ENCODE measurements around the gene NTM.

NTM gene

GRCh38 chr11:132126973-132127899, 756.8 kb downstream of the NTM start:
- DNase-seq, result no peak

- DNase-seq, result no peak
Observed at GRCh38 chr11:132127900-132128288, 757.5 kb downstream of the NTM start.

GRCh38 chr11:132131047-132131446, 760.6 kb downstream of the NTM start:
- DNase-seq, result no peak

- DNase-seq, result no peak
Observed at GRCh38 chr11:132131961-132132360, 761.5 kb downstream of the NTM start.

DNA sequence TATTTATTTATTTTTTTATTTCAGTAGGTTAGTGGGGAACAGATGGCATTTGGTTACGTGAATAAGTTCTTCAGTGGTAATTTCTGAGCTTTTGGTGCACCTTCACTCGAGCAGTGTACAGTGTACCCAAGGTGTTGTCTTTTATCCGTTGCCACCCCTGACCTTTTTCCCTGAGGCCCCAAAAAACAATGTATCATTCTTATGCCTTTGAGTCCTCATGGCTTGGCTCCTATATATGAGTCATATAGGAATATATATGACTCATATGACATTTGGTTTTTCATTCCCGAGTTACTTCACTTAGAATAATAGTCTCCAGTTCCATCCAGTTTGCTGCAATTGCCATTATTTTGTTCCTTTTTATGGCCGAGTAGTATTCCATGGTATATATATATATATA, 763.9 kb downstream of the NTM start:
- DNase-seq, result no peak

GRCh38 chr11:132137289-132137980, 767.0 kb downstream of the NTM start:
- no peak for DNase-seq

- DNase-seq, result no peak
Observed at GRCh38 chr11:132137981-132138313, 767.5 kb downstream of the NTM start.

GRCh38 chr11:132139181-132139580, 768.8 kb downstream of the NTM start:
- no peak for DNase-seq

DNA sequence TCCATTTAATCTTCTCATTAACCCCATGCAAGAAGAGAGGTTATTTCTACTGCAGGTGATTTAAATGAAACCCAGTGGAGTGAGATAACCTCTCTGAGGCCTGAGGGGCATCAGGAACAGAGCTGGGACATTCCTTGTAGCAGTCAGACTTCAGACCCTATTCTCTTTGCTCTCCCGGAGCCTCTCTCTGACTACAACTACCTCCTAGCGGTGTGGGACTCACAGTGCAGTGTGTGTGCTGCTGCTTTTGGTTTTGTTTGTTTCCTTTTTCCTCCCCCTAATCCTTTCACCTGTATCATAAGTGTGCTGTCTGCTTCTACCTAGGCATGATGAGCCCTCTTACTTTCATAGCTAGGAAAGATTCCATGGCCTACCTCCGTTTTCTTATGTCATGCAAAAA, 769.6 kb downstream of the NTM start:
- DNase-seq, result no peak

DNA sequence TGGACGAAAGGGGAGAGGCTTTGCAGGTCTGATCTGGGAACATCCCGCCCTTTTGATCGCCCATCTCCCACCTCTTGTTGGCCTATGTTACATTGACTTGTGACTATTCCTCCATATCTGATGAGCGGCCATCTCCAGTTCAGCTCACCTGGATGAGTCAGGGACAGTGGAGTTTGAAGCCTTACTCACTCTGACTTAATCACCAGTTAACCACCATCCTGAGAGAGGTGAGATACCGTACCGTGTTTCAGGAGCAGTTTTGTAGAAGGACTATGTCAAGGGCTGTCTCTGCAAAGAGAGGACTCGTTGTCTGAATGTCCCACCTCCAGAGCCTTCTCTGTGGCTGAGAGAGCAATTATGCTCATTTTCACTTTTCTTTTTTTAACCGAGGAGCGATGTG, 771.7 kb downstream of the NTM start:
- no peak for DNase-seq

DNA sequence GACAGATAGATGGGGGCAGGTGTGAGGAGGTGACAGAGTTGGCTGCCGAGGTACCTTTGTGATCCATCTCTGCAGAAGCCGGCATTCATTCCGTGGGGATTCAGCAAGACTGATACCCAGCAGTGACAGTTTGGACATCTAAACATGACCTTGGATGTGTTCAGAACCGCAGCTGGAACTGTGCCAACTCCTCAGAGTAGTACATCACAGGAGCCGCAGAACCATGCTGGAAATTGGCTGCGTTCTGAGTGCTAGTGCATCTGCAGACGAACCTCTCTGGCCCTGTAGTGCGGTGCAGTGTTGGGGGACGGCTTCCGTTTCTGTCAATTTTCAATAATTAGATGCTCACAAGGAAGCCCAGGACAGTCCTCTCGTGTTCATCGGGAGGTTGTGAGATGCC, 772.1 kb downstream of the NTM start:
- no peak for DNase-seq

GRCh38 chr11:132147464-132147863, 777.0 kb downstream of the NTM start:
- DNase-seq, result no peak

- no peak for DNase-seq
Observed at GRCh38 chr11:132154781-132155180, 784.4 kb downstream of the NTM start.

DNA sequence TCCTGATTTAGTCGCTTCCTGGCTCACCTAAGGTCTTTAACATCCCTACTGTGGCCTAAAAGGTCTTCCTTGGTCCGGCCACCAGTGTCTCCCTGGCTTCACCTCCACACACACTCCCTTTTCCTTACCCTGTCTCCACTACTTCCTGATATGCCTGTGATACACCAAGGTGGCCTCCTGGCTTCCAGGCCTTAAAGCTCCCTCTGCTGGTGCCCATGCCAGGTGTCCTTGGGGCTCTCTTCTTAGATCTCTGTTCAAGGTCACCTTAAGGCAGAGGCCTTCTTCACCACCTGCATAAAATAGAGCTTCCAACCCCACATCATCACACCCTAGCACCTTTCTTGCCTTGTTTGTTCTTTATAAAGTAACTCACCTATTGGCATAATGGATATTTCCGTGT, 787.7 kb downstream of the NTM start:
- no peak for DNase-seq

- no peak for DNase-seq
Observed at GRCh38 chr11:132158696-132159095, 788.3 kb downstream of the NTM start.

DNA sequence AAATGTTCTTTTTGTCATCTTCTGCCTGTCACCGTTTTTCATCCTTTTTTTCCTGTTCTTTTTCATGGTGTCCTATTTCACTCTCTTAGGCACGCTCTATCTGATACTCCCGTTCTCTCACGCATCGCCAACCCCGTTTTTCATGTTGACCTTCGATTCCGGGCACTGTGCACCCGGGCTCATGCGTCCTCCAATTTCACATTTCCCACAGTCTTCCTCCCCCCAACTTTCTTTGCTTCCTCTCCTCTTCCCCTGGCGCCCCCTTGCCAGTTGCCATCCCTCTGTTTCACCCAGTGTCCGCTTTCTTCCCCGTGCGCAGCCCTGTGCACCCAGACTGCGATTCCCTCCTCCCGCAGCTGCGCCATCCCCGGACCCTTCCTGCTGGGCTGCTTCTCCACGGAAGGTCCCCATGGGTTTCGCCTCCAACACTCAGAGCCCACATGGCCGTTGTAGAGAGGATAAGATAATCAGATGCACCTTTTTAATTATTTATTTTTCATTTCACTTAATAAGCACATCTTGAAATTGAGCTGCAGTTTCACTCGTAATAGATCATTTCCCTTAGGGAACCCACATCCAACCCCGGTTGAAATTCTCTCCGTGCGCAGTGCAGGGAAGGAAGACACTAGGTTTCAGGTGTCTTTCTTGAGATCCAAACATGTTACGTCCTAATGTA, 791.1 kb downstream of the NTM start:
- DNase-seq, result no peak

GRCh38 chr11:132168344-132168981, 798.0 kb downstream of the NTM start:
- DNase-seq, result no peak

DNA sequence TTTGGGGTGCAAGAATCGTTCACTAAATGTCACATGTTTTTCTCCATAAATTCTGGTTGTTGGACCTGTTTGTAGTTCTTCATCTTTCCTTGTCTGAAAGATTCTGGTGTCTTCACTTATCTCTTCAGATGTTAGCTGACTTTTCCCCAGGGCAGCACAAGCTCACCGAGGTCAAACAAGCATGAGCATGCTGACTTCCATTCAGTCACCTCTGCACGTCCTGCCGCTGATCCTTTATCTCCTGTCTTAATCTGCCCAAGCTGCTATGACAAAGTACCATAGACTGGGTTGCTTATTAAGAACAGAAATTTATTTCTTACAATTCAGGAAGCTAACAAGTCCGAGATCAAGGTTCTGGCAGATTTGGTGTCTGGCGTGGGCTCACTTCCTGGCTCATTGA, 800.6 kb downstream of the NTM start:
- no peak for DNase-seq

- no peak for DNase-seq
Observed at GRCh38 chr11:132174362-132175255, 804.2 kb downstream of the NTM start.

- no peak for DNase-seq
Observed at GRCh38 chr11:132177106-132177505, 806.7 kb downstream of the NTM start.

DNA sequence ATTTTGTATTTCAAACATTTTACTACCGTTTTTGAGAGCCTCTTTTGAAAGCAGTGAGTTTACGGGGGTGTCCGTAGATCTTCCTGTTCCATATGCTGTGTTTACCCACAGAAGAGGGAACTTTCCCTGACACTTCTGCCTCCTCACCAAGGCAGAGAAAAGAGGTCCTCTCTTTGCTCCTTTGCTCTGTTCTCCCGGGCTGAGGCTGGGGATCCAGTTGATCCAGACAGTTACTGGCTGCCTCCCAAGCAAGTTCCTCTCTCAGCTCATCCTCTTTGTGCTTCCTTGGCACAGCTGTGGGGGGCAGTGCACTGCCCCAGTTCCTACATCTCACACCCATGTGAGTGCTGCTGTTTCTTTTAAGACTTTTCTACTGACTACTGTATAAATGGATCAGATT, 813.7 kb downstream of the NTM start:
- DNase-seq, result no peak

All from CD4-positive, alpha-beta T cell treated with Interleukin-17A for 4 hours (primary cell).